Stimulated activated CD8-positive, alpha-beta memory T cell treated with anti-CD3 and anti-CD28 coated beads, Interleukin-12 subunit alpha, Interleukin-12 subunit beta, amount 100 ng/mL, for 24 hours (primary cell): ENCODE results near the gene PTPRN2.
"Not testable (repeated sequence)": the region's sequence is repeated elsewhere in the genome, so short reads cannot be mapped to it uniquely, and the experiment has no call there.

Experiments used
- DNase-seq: peaks from one replicate; pipeline ENCODE4 v3.0.0-alpha.2; 2020; ENCODE audit errors: extremely low read depth

Gene PTPRN2

GRCh38 chr7:157849341-157849596 lies 738.4 kb downstream of the PTPRN2 start:
- no peak for DNase-seq

- DNase-seq: no peak
Measured at GRCh38 chr7:157848508-157849340, 738.9 kb downstream of the PTPRN2 start.

GRCh38 chr7:157847756-157848487 lies 739.7 kb downstream of the PTPRN2 start:
- DNase-seq: not testable (repeated sequence)

GRCh38 chr7:157846746-157847145 lies 740.9 kb downstream of the PTPRN2 start:
- not testable (repeated sequence) for DNase-seq

- no peak for DNase-seq
Measured at GRCh38 chr7:157846271-157846670, 741.4 kb downstream of the PTPRN2 start.

- DNase-seq: no peak
Measured at GRCh38 chr7:157845203-157845835, 742.3 kb downstream of the PTPRN2 start.

GRCh38 chr7:157844611-157845010 lies 743.0 kb downstream of the PTPRN2 start:
- no peak for DNase-seq

GRCh38 chr7:157844141-157844540 lies 743.5 kb downstream of the PTPRN2 start:
- DNase-seq: no peak

GRCh38 chr7:157843336-157844140 lies 744.1 kb downstream of the PTPRN2 start:
- no peak for DNase-seq

GRCh38 chr7:157841773-157842370 lies 745.8 kb downstream of the PTPRN2 start:
- DNase-seq: no peak

GRCh38 chr7:157840914-157841772 lies 746.5 kb downstream of the PTPRN2 start:
- DNase-seq: no peak

- no peak for DNase-seq
Measured at GRCh38 chr7:157840174-157840913, 747.3 kb downstream of the PTPRN2 start.

- no peak for DNase-seq
Measured at GRCh38 chr7:157839672-157840167, 747.9 kb downstream of the PTPRN2 start.

- DNase-seq: no peak
Measured at GRCh38 chr7:157839226-157839625, 748.4 kb downstream of the PTPRN2 start.

- DNase-seq: no peak
Measured at GRCh38 chr7:157837561-157837960, 750.1 kb downstream of the PTPRN2 start.

GRCh38 chr7:157837047-157837446 lies 750.6 kb downstream of the PTPRN2 start:
- DNase-seq: no peak

GRCh38 chr7:157834501-157835163 lies 753.0 kb downstream of the PTPRN2 start:
- DNase-seq: no peak

GRCh38 chr7:157832866-157833607 lies 754.6 kb downstream of the PTPRN2 start:
- no peak for DNase-seq
